WTC11 (cell line): ENCODE measurements around the gene SLC26A8. TPM values are rescaled to one million over a fixed set of nuclear protein-coding genes. Genes with fewer than 3 reads are reported as not detected.

Experiments
- ATAC-seq: fragments of 200-7000 bp; cut with Tn5 transposase; 2 replicates; pipeline ENCODE4 v1.10.0; 2021; ENCODE audit warnings: mild to moderate bottlenecking, moderate library complexity
- Bru-seq: library from RNA; stranded (reverse); fragments of 400-500 nt; gene quantifications from one replicate; lab custom pipeline; 2021; lab: Mats Ljungman, UMichigan
- CTCF ChIA-PET: fragments of 300-600 bp; sonication (Branson Sonifier 250); formaldehyde crosslinking; loops from one replicate; lab custom pipeline; 2021; ENCODE audit warnings: antibody characterized with exemption; lab: Charles Lee
- POLR2A ChIA-PET: fragments of 350-600 bp; sonication (Branson Sonifier 250); formaldehyde crosslinking; loops from one replicate; lab custom pipeline; 2021; ENCODE audit warnings: antibody characterized with exemption; lab: Charles Lee
- DNase-seq: peaks from one replicate; pipeline ENCODE4 v3.0.0; 2021; ENCODE audit warnings: low spot score
- H3K27ac Mint-ChIP-seq: 2 replicates; pipeline ENCODE4 v1.8.0; 2021; ENCODE audit warnings: mixed read lengths
- H3K27me3 Mint-ChIP-seq: 2 replicates; pipeline ENCODE4 v1.8.0; 2021; ENCODE audit warnings: low read depth, mild to moderate bottlenecking, moderate library complexity, mixed read lengths
- H3K36me3 Mint-ChIP-seq: 2 replicates; pipeline ENCODE4 v1.8.0; 2021; ENCODE audit warnings: mixed read lengths
- H3K4me1 Mint-ChIP-seq: 2 replicates; pipeline ENCODE4 v1.8.0; 2022; ENCODE audit warnings: mixed read lengths
- H3K4me3 Mint-ChIP-seq: 2 replicates; pipeline ENCODE4 v1.8.0; 2021; ENCODE audit warnings: mild to moderate bottlenecking, moderate library complexity, mixed read lengths
- H3K9me3 Mint-ChIP-seq: 2 replicates; pipeline ENCODE4 v1.8.0; 2021; ENCODE audit warnings: mixed read lengths
- AFF4 ChIP-seq: sonication (generic); formaldehyde crosslinking; IDR thresholded peaks from 2 replicates; pipeline ENCODE4 v1.8.1; 2023; ENCODE audit warnings: mild to moderate bottlenecking, missing genetic modification reagents, borderline replicate concordance
- ATF2 ChIP-seq: sonication (generic); formaldehyde crosslinking; IDR thresholded peaks from 2 replicates; pipeline ENCODE4 v1.8.1; 2022; ENCODE audit warnings: low read depth, missing genetic modification reagents, borderline replicate concordance
- ATF6 ChIP-seq: sonication (generic); formaldehyde crosslinking; IDR thresholded peaks from 2 replicates; pipeline ENCODE4 v1.8.1; 2023; ENCODE audit warnings: mild to moderate bottlenecking, missing genetic modification reagents
- ERG ChIP-seq: fragments of 250-450 bp; sonication (Bioruptor Pico); IDR thresholded peaks from 2 replicates; pipeline ENCODE4 v1.8.0; 2021; ENCODE audit warnings: mild to moderate bottlenecking
- GRHL2 ChIP-seq: fragments of 250-450 bp; sonication (Bioruptor Pico); IDR thresholded peaks from 2 replicates; pipeline ENCODE4 v1.8.0; 2022; ENCODE audit warnings: mild to moderate bottlenecking, moderate library complexity; ENCODE audit not compliant: insufficient replicate concordance, severe bottlenecking
- HMGXB4 ChIP-seq: sonication (generic); formaldehyde crosslinking; IDR thresholded peaks from 2 replicates; pipeline ENCODE4 v1.8.1; 2023; ENCODE audit warnings: mild to moderate bottlenecking, moderate library complexity, missing genetic modification reagents
- MYBL2 ChIP-seq: sonication (generic); formaldehyde crosslinking; IDR thresholded peaks from 2 replicates; pipeline ENCODE4 v1.8.1; 2023; ENCODE audit warnings: mild to moderate bottlenecking, moderate library complexity, missing genetic modification reagents
- SMAD4 ChIP-seq: sonication (generic); formaldehyde crosslinking; IDR thresholded peaks from 2 replicates; pipeline ENCODE4 v1.8.0; 2022; ENCODE audit warnings: mild to moderate bottlenecking, missing genetic modification reagents
- TCF7 ChIP-seq: sonication (generic); formaldehyde crosslinking; IDR thresholded peaks from 2 replicates; pipeline ENCODE4 v1.8.0; 2022; ENCODE audit warnings: mild to moderate bottlenecking, low read depth, missing genetic modification reagents, moderate library complexity
- USF1 ChIP-seq: sonication (generic); formaldehyde crosslinking; IDR thresholded peaks from 2 replicates; pipeline ENCODE4 v1.8.0; 2022; ENCODE audit warnings: mild to moderate bottlenecking, missing genetic modification reagents
- ZNF232 ChIP-seq: sonication (generic); formaldehyde crosslinking; IDR thresholded peaks from 2 replicates; pipeline ENCODE4 v1.8.0; 2022; ENCODE audit warnings: mild to moderate bottlenecking, missing genetic modification reagents
- ZNF281 ChIP-seq: sonication (generic); formaldehyde crosslinking; IDR thresholded peaks from 2 replicates; pipeline ENCODE4 v1.8.0; 2023; ENCODE audit warnings: mild to moderate bottlenecking, missing genetic modification reagents
- ZNF423 ChIP-seq: fragments of 250-450 bp; sonication (Bioruptor Pico); IDR thresholded peaks from 2 replicates; pipeline ENCODE4 v2.1.2; 2022; ENCODE audit warnings: mild to moderate bottlenecking, moderate library complexity
- ZNF532 ChIP-seq: fragments of 250-450 bp; sonication (Bioruptor Pico); IDR thresholded peaks from 2 replicates; pipeline ENCODE4 v1.9.0; 2021; ENCODE audit warnings: mild to moderate bottlenecking, borderline replicate concordance
- long read RNA-seq, 3 experiments: library from RNA in 1 of 3; library from capped mRNA in 1 of 3; library from polyadenylated mRNA in 1 of 3; unstranded in 2 of 3; stranded (forward) in 1 of 3; transcript quantifications; one replicate each; pipeline ENCODE4 v2.0.0, GENCODE V29; 2021
- total RNA-seq: library from RNA; stranded (reverse); gene quantifications from 3 replicates; pipeline ENCODE4 v1.2.3, GENCODE V29; 2021

SLC26A8 gene
- total RNA-seq (0.46 to 0.80 TPM (median 0.50 TPM) in 3 replicates), Bru-seq, nascent RNA (percentile 20 among the genes with signal in this experiment)
- long read RNA-seq, experiment 1, partial matches to known transcripts, result 1 of 1 reads
- long read RNA-seq, experiment 1, other reads (novel, unspliced or antisense), result 0 of 1 reads
- long read RNA-seq, experiment 2, partial matches to known transcripts, result 0 of 1 reads
- long read RNA-seq, experiment 2, other reads (novel, unspliced or antisense), result 1 of 1 reads
- long read RNA-seq, experiment 3, result 0 reads

GRCh38 chr6:36023996-36024795 lies at the start of gene SLC26A8:
Gene SLC26A8, minus strand, starts transcription at chr6:36024641. Its CDS starts 4,934 bp downstream, at chr6:36019707.
- ChIA-PET CTCF (no interaction called here), POLR2A (interaction anchor here (0.6 kb wide), 1 partner anchor 36 kb away, joined by 3 read pairs; no protein-coding TSS in a partner anchor)
- peak; percentile 60 for DNase-seq
- 0 out of 2 replicates have a peak, but pooled peaks have one; percentile 3 for ATAC-seq
- H3K27me3 Mint-ChIP-seq, result peaks cover 9% of the 10 kb centered on the region; the same call in 1 of the 2 replicates
- no peak within 1 kb of the TSS for H3K27ac Mint-ChIP-seq
- peak within 1 kb of the TSS; percentile 73 for H3K4me3 Mint-ChIP-seq
- peaks cover 40% of the 10 kb centered on the region for H3K4me1 Mint-ChIP-seq
- no peaks in the 10 kb centered on the region for H3K9me3 Mint-ChIP-seq
- no peaks in the 10 kb centered on the region for H3K36me3 Mint-ChIP-seq
- TF ChIP-seq TCF7 (CRISPR knock-in tag) (no peak), ATF2 (no peak), ZNF232 (CRISPR knock-in tag) (0 out of 2 replicates have a peak, but pooled peaks have one; percentile 39), ZNF423 (no peak), ATF6 (CRISPR knock-in tag) (no peak), MYBL2 (CRISPR knock-in tag) (0 out of 2 replicates have a peak, but pooled peaks have one; percentile 63), ZNF281 (CRISPR knock-in tag) (0 out of 2 replicates have a peak, but pooled peaks have one; percentile 6), ZNF532 (CRISPR knock-in tag) (no peak), HMGXB4 (CRISPR knock-in tag) (0 out of 2 replicates have a peak, but pooled peaks have one; percentile 39), ERG (no peak), AFF4 (CRISPR knock-in tag) (no peak), USF1 (CRISPR knock-in tag) (no peak), GRHL2 (CRISPR knock-in tag) (no peak), SMAD4 (no peak)
